ENCODE results near the gene CCL16.
A peak's percentile ranks its signal among the peaks of the same experiment; 100 is the strongest.

Gene CCL16

GRCh38 chr17:35949401-35949800, 31.9 kb downstream of the CCL16 start:
- no peak overlapping the region for H2BK120ac ChIP-seq (ENCODE audit: low read depth, low read length)
- H2AFZ ChIP-seq (ENCODE audit: low read length), result no peak overlapping the region
- H3K27ac ChIP-seq (replicated peaks; ENCODE audit: low read length), result no peak overlapping the region
- no CpG with 5 or more reads among the region's 3 CpGs for WGBS, 2 donors (ENCODE audit: extremely low coverage in 2 of 2, insufficient read length in 2 of 2, insufficient replicate concordance in 1 of 2)
- H3K9ac ChIP-seq (ENCODE audit: low read depth, low read length, poor library complexity), result no peak overlapping the region
- peaks cover 0 to 4% (median 0%) of the 10 kb centered on the region in 3 experiments for H3K27me3 ChIP-seq (ENCODE audit: control insufficient read depth in 3 of 3, insufficient read depth in 3 of 3, low read depth in 1 of 3, low read length in 3 of 3)
- no peaks in the 10 kb centered on the region for H3K79me1 ChIP-seq (ENCODE audit: low read depth, low read length)
- no peaks in the 10 kb centered on the region for H3K9me3 ChIP-seq (replicated peaks in 1 of 2; ENCODE audit: control insufficient read depth in 2 of 2, insufficient read depth in 1 of 2, low read depth in 1 of 2, low read length in 2 of 2)
- H3K18ac ChIP-seq (ENCODE audit: low read length), result no peak overlapping the region
- no peak overlapping the region for H2BK12ac ChIP-seq (ENCODE audit: low read length)
- H3K4me3 ChIP-seq (ENCODE audit: low read length in 2 of 2), result no peak overlapping the region
- H2BK5ac ChIP-seq (ENCODE audit: low read length), result no peak overlapping the region
- H4K91ac ChIP-seq (ENCODE audit: low read depth, low read length, poor library complexity), result no peak overlapping the region
- no peak overlapping the region for H2AK5ac ChIP-seq (ENCODE audit: low read depth, low read length)
- H3K14ac ChIP-seq (ENCODE audit: low read length), result no peak overlapping the region
- H3K4me2 ChIP-seq (ENCODE audit: insufficient read depth, low read length, poor library complexity, severe bottlenecking), result no peak overlapping the region
- no peak overlapping the region for H4K8ac ChIP-seq (ENCODE audit: low read depth, low read length)
- no peak overlapping the region for H3K23ac ChIP-seq (ENCODE audit: low read depth, low read length, poor library complexity)
- no peak overlapping the region for H2BK15ac ChIP-seq (ENCODE audit: low read length)
- DNase-seq (ENCODE audit: low spot score), result no peak
- no peaks in the 10 kb centered on the region for H3K36me3 ChIP-seq (replicated peaks in 1 of 2; ENCODE audit: control insufficient read depth in 2 of 2, insufficient read depth in 2 of 2, low read length in 2 of 2)
- no peak overlapping the region for H3K4ac ChIP-seq (ENCODE audit: low read length)
- H3K4me1 ChIP-seq (ENCODE audit: control insufficient read depth in 2 of 2, insufficient read depth in 1 of 2, low read depth in 1 of 2, low read length in 2 of 2), result peaks cover 0 to 3% of the 10 kb centered on the region in 2 donors

GRCh38 chr17:35948092-35948491, 33.2 kb downstream of the CCL16 start:
- no peaks in the 10 kb centered on the region for H3K9me3 ChIP-seq (replicated peaks in 1 of 2; ENCODE audit: control insufficient read depth in 2 of 2, insufficient read depth in 1 of 2, low read depth in 1 of 2, low read length in 2 of 2)
- H3K4me3 ChIP-seq (ENCODE audit: low read length in 2 of 2), result no peak overlapping the region
- no CpG with 5 or more reads among the region's 7 CpGs for WGBS, 2 donors (ENCODE audit: extremely low coverage in 2 of 2, insufficient read length in 2 of 2, insufficient replicate concordance in 1 of 2)

DNA sequence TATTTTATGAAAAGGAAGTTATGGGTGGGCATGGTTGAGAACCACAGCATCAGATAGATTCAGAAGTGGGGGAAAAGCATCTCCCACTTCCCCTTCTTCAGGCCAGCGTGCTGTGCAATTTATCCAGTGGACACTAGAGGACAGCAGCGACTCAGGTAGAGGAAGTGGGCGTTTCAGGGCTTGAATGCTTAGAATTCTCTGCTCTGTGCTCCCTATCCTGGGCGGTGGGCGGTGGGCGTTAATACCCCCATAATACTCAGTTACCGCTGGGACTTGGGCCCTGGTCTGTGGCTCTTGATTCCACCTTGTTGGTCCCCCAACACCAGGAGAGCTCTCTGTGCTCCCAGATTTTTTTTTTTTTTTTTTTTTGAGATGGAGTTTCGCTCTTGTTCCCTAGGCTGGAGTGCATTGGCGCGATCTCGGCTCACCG, 34.1 kb downstream of the CCL16 start:
- no peak overlapping the region for H4K91ac ChIP-seq (ENCODE audit: low read depth, low read length, poor library complexity)
- no peak overlapping the region for H3K4ac ChIP-seq (ENCODE audit: low read length)
- peak; percentile 41 for DNase-seq (ENCODE audit: low spot score)
- H3K23ac ChIP-seq (ENCODE audit: low read depth, low read length, poor library complexity), result no peak overlapping the region
- H3K4me1 ChIP-seq (ENCODE audit: control insufficient read depth in 2 of 2, insufficient read depth in 1 of 2, low read depth in 1 of 2, low read length in 2 of 2), result no peaks in the 10 kb centered on the region
- no peaks in the 10 kb centered on the region for H3K36me3 ChIP-seq (replicated peaks in 1 of 2; ENCODE audit: control insufficient read depth in 2 of 2, insufficient read depth in 2 of 2, low read length in 2 of 2)
- no peak overlapping the region for H3K18ac ChIP-seq (ENCODE audit: low read length)
- H3K4me3 ChIP-seq (ENCODE audit: low read length in 2 of 2), result no peak overlapping the region
- H4K8ac ChIP-seq (ENCODE audit: low read depth, low read length), result no peak overlapping the region
- H2BK120ac ChIP-seq (ENCODE audit: low read depth, low read length), result no peak overlapping the region
- H2BK15ac ChIP-seq (ENCODE audit: low read length), result no peak overlapping the region
- H2AK5ac ChIP-seq (ENCODE audit: low read depth, low read length), result no peak overlapping the region
- H2AFZ ChIP-seq (ENCODE audit: low read length), result peak overlapping the region; percentile 65
- H3K4me2 ChIP-seq (ENCODE audit: insufficient read depth, low read length, poor library complexity, severe bottlenecking), result no peak overlapping the region
- no peak overlapping the region for H3K14ac ChIP-seq (ENCODE audit: low read length)
- H3K79me1 ChIP-seq (ENCODE audit: low read depth, low read length), result no peaks in the 10 kb centered on the region
- no peaks in the 10 kb centered on the region for H3K9me3 ChIP-seq (replicated peaks in 1 of 2; ENCODE audit: control insufficient read depth in 2 of 2, insufficient read depth in 1 of 2, low read depth in 1 of 2, low read length in 2 of 2)
- no peak overlapping the region for H2BK12ac ChIP-seq (ENCODE audit: low read length)
- no peak overlapping the region for H2BK5ac ChIP-seq (ENCODE audit: low read length)
- peaks cover 0 to 7% (median 0%) of the 10 kb centered on the region in 3 experiments for H3K27me3 ChIP-seq (ENCODE audit: control insufficient read depth in 3 of 3, insufficient read depth in 3 of 3, low read depth in 1 of 3, low read length in 3 of 3)
- no peak overlapping the region for H3K9ac ChIP-seq (ENCODE audit: low read depth, low read length, poor library complexity)
- H3K27ac ChIP-seq (replicated peaks; ENCODE audit: low read length), result no peak overlapping the region
- WGBS, 2 donors (ENCODE audit: extremely low coverage in 2 of 2, insufficient read length in 2 of 2, insufficient replicate concordance in 1 of 2), result no CpG with 5 or more reads among the region's 12 CpGs

More at GRCh38 chr17:35948092-35948491, 33.2 kb downstream of the CCL16 start:
- H2BK15ac ChIP-seq (ENCODE audit: low read length), result no peak overlapping the region
- no peaks in the 10 kb centered on the region for H3K4me1 ChIP-seq (ENCODE audit: control insufficient read depth in 2 of 2, insufficient read depth in 1 of 2, low read depth in 1 of 2, low read length in 2 of 2)
- H3K27me3 ChIP-seq (ENCODE audit: control insufficient read depth in 3 of 3, insufficient read depth in 3 of 3, low read depth in 1 of 3, low read length in 3 of 3), result peaks cover 0 to 4% (median 0%) of the 10 kb centered on the region in 3 experiments
- no peak overlapping the region for H3K9ac ChIP-seq (ENCODE audit: low read depth, low read length, poor library complexity)
- no peaks in the 10 kb centered on the region for H3K79me1 ChIP-seq (ENCODE audit: low read depth, low read length)
- H2BK5ac ChIP-seq (ENCODE audit: low read length), result no peak overlapping the region
- no peaks in the 10 kb centered on the region for H3K36me3 ChIP-seq (replicated peaks in 1 of 2; ENCODE audit: control insufficient read depth in 2 of 2, insufficient read depth in 2 of 2, low read length in 2 of 2)
- no peak overlapping the region for H2AFZ ChIP-seq (ENCODE audit: low read length)
- no peak overlapping the region for H4K8ac ChIP-seq (ENCODE audit: low read depth, low read length)
- H3K23ac ChIP-seq (ENCODE audit: low read depth, low read length, poor library complexity), result no peak overlapping the region
- no peak overlapping the region for H3K27ac ChIP-seq (replicated peaks; ENCODE audit: low read length)
- no peak overlapping the region for H2BK12ac ChIP-seq (ENCODE audit: low read length)
- no peak overlapping the region for H3K14ac ChIP-seq (ENCODE audit: low read length)
- H3K4ac ChIP-seq (ENCODE audit: low read length), result no peak overlapping the region
- no peak for DNase-seq (ENCODE audit: low spot score)
- no peak overlapping the region for H2AK5ac ChIP-seq (ENCODE audit: low read depth, low read length)
- H4K91ac ChIP-seq (ENCODE audit: low read depth, low read length, poor library complexity), result no peak overlapping the region
- H3K4me2 ChIP-seq (ENCODE audit: insufficient read depth, low read length, poor library complexity, severe bottlenecking), result no peak overlapping the region
- H2BK120ac ChIP-seq (ENCODE audit: low read depth, low read length), result no peak overlapping the region
- no peak overlapping the region for H3K18ac ChIP-seq (ENCODE audit: low read length)

GRCh38 chr17:35944151-35944550, 37.1 kb downstream of the CCL16 start:
- Histone ChIP-seq H3K4me2 (ENCODE audit: insufficient read depth, low read length, poor library complexity, severe bottlenecking) (no peak overlapping the region), H2BK15ac (ENCODE audit: low read length) (no peak overlapping the region), H2BK120ac (ENCODE audit: low read depth, low read length) (no peak overlapping the region), H3K9me3 (replicated peaks in 1 of 2; ENCODE audit: control insufficient read depth in 2 of 2, insufficient read depth in 1 of 2, low read depth in 1 of 2, low read length in 2 of 2) (no peaks in the 10 kb centered on the region), H3K23ac (ENCODE audit: low read depth, low read length, poor library complexity) (no peak overlapping the region), H2BK5ac (ENCODE audit: low read length) (no peak overlapping the region), H4K91ac (ENCODE audit: low read depth, low read length, poor library complexity) (no peak overlapping the region), H2AK5ac (ENCODE audit: low read depth, low read length) (no peak overlapping the region), H3K4ac (ENCODE audit: low read length) (no peak overlapping the region), H3K79me1 (ENCODE audit: low read depth, low read length) (no peaks in the 10 kb centered on the region), H2AFZ (ENCODE audit: low read length) (no peak overlapping the region), H3K4me1 (ENCODE audit: control insufficient read depth in 2 of 2, insufficient read depth in 1 of 2, low read depth in 1 of 2, low read length in 2 of 2) (no peaks in the 10 kb centered on the region), H3K14ac (ENCODE audit: low read length) (no peak overlapping the region), H3K27me3 (ENCODE audit: control insufficient read depth in 3 of 3, insufficient read depth in 3 of 3, low read depth in 1 of 3, low read length in 3 of 3) (peaks cover 0 to 3% (median 0%) of the 10 kb centered on the region in 3 experiments), H4K8ac (ENCODE audit: low read depth, low read length) (no peak overlapping the region), H3K27ac (replicated peaks; ENCODE audit: low read length) (no peak overlapping the region), H3K4me3 (ENCODE audit: low read length in 2 of 2) (no peak overlapping the region), H2BK12ac (ENCODE audit: low read length) (no peak overlapping the region), H3K18ac (ENCODE audit: low read length) (no peak overlapping the region), H3K9ac (ENCODE audit: low read depth, low read length, poor library complexity) (no peak overlapping the region), H3K36me3 (replicated peaks in 1 of 2; ENCODE audit: control insufficient read depth in 2 of 2, insufficient read depth in 2 of 2, low read length in 2 of 2) (no peaks in the 10 kb centered on the region)
- WGBS, 2 donors (ENCODE audit: extremely low coverage in 2 of 2, insufficient read length in 2 of 2, insufficient replicate concordance in 1 of 2), result no CpG with 5 or more reads among the region's 4 CpGs
- DNase-seq (ENCODE audit: low spot score), result no peak
